Measurements from ENCODE around the gene THRAP3.

DNA sequence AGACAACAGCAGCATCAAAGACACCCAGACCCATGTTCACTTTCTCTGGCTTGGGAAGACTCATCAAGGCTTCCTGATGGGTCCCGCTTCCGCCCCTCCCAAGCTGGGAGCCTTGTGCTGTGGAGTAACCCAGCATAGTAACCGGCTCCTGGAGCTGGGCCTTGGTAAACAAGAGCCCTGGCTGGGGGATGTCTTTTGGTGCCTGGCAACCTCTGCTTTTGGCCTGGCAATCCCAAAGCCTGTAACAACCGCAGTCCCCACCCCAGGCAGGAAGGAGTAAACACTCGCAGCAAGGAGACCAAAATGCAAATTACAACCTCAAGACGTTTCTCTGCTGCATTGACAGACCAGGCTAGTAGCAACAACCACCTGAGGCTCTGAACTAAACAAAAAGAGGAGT, 16.9 kb upstream of the THRAP3 start:
- TF ChIP-seq CTCF (IDR thresholded peaks at IDR 0.05) (no peak), POLR2A (IDR thresholded peaks at IDR 0.05; ENCODE audit: low read depth) (no peak)

Measured in esophagus muscularis mucosa (tissue), 3 donors.